Ishikawa (cell line): ENCODE data around the gene GLDC.

ENCODE experiments used
- CEBPB ChIP-seq: IDR thresholded peaks from 2 replicates; pipeline ENCODE4 v1.6.1; 2012
- CREB1 ChIP-seq: IDR thresholded peaks from 2 replicates; pipeline ENCODE4 v1.6.1; 2012; ENCODE audit warnings: low read depth
- EGR1 ChIP-seq: IDR thresholded peaks from 2 replicates; pipeline ENCODE4 v1.6.1; 2012
- FOXM1 ChIP-seq: IDR thresholded peaks from 2 replicates; pipeline ENCODE4 v1.6.1; 2012; ENCODE audit warnings: low read depth, borderline replicate concordance
- NFIC ChIP-seq: IDR thresholded peaks from 2 replicates; pipeline ENCODE4 v1.6.1; 2012
- RAD21 ChIP-seq: IDR thresholded peaks from 2 replicates; pipeline ENCODE4 v1.6.1; 2012; ENCODE audit warnings: low read depth
- TAF1 ChIP-seq: IDR thresholded peaks from 2 replicates; pipeline ENCODE4 v1.6.1; 2012; ENCODE audit warnings: low read depth, mild to moderate bottlenecking
- USF1 ChIP-seq: IDR thresholded peaks from 2 replicates; pipeline ENCODE4 v1.6.1; 2012
- YY1 ChIP-seq: IDR thresholded peaks from 2 replicates; pipeline ENCODE4 v1.6.1; 2012; ENCODE audit warnings: low read depth
- TF ChIP-seq, protein P1 (sequence below): IDR thresholded peaks from 2 replicates; pipeline ENCODE4 v1.6.1; 2012

DNA sequence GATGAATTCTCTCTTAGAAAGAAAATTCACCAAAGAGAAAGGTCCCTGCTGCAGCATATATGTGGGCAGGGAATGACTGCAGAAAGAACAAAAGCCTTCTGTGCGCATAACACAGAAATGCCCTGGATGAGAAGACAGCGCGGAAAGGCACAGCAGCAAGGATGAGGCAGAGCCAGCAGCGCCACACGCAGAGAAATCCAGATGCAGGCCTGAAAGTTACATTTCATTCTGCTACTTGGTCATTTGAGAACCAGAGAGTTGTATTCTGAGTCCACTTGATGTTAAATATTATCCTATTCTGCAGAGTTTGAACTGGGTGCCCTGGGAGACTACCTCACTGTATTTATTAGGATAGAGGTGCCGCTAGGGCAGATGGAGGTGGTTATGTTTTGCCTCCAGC, 68.5 kb downstream of the GLDC start:
- TF ChIP-seq TAF1 = no peak
- TF ChIP-seq YY1 = no peak
- TF ChIP-seq EGR1 = no peak
- no peak for TF ChIP-seq FOXM1
- TF ChIP-seq RAD21 = no peak
- no peak for TF ChIP-seq USF1
- TF ChIP-seq, protein P1, sequence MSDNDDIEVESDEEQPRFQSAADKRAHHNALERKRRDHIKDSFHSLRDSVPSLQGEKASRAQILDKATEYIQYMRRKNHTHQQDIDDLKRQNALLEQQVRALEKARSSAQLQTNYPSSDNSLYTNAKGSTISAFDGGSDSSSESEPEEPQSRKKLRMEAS = no peak
- TF ChIP-seq NFIC = no peak
- TF ChIP-seq CREB1 = no peak
- TF ChIP-seq CEBPB = no peak
